IPS-18c (cell line): ENCODE results near the gene KCTD10.
"Not testable (repeated sequence)": the region's sequence is repeated elsewhere in the genome, so short reads cannot be mapped to it uniquely, and the experiment has no call there.

ENCODE experiments used
- H3K4me3 ChIP-seq: 2 replicates; pipeline ENCODE4 v1.7.0; 2013; ENCODE audit warnings: low read depth, mild to moderate bottlenecking, low read length, moderate library complexity; ENCODE audit not compliant: insufficient read depth
- H3K9me3 ChIP-seq: one replicate; pipeline ENCODE4 v1.6.1; 2013; ENCODE audit warnings: mild to moderate bottlenecking, low read length, moderate library complexity; ENCODE audit not compliant: control insufficient read depth, insufficient read depth

The KCTD10 gene

DNA sequence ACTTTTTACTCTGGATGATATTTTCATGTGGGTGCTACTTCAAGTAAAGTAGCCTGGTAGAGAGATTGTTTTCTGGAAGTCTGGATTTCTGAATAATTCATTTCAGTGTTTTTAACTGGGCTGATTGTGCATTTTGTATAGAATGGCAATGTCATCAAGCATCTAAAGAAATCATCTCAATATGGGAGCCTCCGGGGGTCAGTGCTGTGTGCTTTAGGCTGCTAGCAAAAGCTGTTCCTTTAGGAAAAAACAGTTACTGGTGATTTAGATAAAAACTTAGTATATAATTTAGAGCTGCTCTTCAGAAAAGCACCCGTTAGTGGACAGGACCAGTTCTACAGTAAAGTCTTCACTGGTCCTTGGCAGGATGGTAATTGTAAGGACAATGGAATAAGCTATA is 5.4 kb upstream of the KCTD10 start:
- H3K9me3 ChIP-seq, result no peaks in the 10 kb centered on the region
- H3K4me3 ChIP-seq, result no peak overlapping the region

DNA sequence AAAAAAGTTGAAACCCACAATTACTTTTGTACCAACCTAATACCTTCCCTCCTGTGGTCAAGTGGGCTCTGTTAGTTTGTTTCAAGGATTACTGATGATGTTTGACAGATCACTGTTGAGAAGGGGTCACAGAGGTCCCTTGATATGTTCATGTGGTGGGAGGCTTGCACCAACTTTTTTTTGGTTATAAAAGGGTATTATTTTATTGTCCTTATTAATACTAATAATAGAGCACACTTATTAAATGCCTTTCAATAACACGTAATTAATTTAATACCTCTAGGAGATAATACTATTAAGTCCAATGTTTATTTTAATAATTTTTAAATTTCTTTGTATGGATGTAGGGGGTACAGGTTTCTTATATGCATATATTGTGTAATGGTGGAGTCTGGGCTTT is 4.8 kb upstream of the KCTD10 start:
- H3K4me3 ChIP-seq, result no peak overlapping the region
- H3K9me3 ChIP-seq, result no peaks in the 10 kb centered on the region

- Histone ChIP-seq H3K9me3 (no peaks in the 10 kb centered on the region), H3K4me3 (no peak overlapping the region)
These were observed 3.3 kb upstream of the KCTD10 start for GRCh38 chr12:109480356-109480755.

GRCh38 chr12:109479761-109480160 is 2.7 kb upstream of the KCTD10 start:
- no peak overlapping the region for H3K4me3 ChIP-seq
- no peaks in the 10 kb centered on the region for H3K9me3 ChIP-seq

DNA sequence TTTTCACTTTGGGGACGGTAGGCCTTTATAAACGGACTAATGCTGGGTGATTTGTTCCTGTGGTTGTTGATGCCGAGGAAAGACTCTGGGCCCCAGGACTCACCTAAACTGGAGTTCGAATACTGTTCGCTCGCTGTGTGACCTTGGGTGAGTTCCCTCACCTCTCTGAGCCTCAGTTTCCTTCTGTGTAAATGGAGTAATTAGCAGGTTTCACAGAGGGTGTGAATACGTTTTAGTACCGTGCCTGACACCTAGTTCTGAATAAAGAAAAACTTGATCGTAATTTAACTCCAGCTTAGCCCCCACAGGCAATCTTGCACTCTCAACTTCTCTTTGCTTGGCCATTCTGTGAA is 839 bp upstream of the KCTD10 start:
- no peaks in the 10 kb centered on the region for H3K9me3 ChIP-seq
- H3K4me3 ChIP-seq, result peak overlapping the region; percentile 91

- peak overlapping the region; percentile 91 for H3K4me3 ChIP-seq
These were observed 304 bp downstream of the KCTD10 start for GRCh38 chr12:109476807-109477184.

DNA sequence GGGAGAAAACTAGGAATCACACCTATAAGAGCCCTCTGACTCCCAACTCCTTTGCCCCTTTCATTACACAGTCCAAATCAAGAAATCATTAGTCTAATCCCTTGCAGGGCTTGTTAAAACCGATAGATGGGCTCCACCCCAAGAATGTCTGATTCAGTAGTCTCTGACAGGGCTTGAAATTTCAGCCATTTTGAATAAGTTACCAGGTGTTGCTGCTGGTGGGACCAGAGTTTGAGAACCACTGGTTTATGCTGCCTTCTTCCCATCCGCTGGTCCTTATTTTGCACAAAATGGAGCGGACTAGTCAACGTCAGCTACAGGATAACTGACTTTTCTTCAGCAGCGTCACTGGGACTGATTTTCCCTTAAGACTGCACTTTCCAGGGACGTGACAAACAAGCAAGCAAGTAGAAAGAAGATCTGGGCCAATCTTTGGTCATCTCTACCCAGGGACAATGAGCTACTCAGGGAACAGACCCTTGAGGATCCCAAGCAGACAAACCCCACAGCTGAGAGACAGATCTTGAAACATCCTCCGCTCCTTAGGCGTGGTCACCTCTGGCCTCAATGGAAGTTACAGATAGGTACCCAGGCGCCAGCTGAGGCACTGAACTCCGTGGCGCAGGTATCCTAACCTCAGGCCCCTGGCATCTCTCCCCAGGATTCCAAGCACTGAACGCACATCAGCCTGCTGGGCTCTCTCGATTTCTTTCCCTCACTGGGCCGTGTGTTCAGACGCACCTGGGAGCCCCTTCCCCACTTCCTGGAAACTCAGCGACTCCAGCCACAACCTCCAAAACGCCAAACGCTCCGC is 900 bp downstream of the KCTD10 start:
- Histone ChIP-seq H3K4me3 (peak overlapping the region; percentile 91), H3K9me3 (no peaks in the 10 kb centered on the region)

More at GRCh38 chr12:109476807-109477184, 304 bp downstream of the KCTD10 start:
- H3K9me3 ChIP-seq, result no peaks in the 10 kb centered on the region

GRCh38 chr12:109475121-109475520 is 2.0 kb downstream of the KCTD10 start:
- no peak overlapping the region for H3K4me3 ChIP-seq

GRCh38 chr12:109473526-109474270 is 3.4 kb downstream of the KCTD10 start:
- not testable (repeated sequence) for H3K9me3 ChIP-seq, H3K4me3 ChIP-seq

More at GRCh38 chr12:109475121-109475520, 2.0 kb downstream of the KCTD10 start:
- no peaks in the 10 kb centered on the region for H3K9me3 ChIP-seq

DNA sequence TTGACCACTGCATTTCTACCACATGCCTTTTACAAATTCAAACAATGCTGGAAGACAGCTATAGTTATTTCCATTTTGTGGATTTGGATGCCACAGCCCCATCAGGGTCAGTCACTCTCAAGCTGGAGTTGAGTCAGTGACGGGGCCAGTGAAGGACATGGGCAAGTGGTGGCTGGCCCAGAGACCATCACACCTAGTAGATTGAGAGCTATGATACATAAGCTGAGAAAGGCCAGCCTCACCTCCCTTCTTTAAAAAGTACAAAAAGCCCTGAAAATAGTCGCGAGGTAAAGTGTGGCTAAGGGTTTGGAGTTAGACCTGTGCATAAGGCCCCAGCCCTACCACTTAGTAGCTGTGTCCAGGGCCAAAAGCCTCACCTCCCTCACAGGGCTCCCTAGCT is 4.1 kb downstream of the KCTD10 start:
- H3K4me3 ChIP-seq, result no peak overlapping the region
- no peaks in the 10 kb centered on the region for H3K9me3 ChIP-seq

GRCh38 chr12:109469517-109469916 is 7.6 kb downstream of the KCTD10 start:
- Histone ChIP-seq H3K4me3 (no peak overlapping the region), H3K9me3 (no peaks in the 10 kb centered on the region)

DNA sequence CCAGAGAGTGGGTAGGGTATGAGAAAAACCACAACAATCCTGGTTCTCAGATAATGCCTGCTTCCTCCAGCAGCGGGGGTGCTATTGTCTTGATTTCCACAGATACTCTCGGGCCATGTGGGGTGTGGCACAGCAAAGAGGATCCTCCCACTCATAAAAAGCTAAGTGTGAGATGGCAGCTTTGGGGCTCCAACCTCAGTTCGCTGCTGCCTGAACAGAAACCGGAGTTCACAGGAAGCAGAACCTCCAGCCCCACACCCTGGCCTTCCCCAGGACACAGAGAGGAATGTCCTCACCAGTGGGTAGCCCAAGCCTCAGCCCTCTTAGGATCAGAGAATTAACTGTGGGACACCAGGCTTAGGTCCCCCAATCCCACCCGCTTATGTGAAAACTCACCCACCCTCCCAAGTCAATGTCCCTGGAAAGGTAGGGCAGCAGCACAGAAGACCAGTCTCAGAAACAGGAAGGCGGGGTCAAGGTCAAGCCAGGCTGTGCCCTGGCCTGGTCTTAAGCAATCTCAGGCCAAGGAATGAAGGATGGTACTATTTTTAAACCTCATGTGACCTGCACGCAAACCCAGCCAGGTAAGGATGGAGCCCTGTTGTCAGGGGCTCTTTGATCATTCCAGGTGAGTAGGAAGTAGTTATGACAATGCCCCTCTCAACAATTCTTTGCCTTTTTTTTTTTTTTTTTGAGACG is 9.0 kb downstream of the KCTD10 start:
- H3K9me3 ChIP-seq, result no peaks in the 10 kb centered on the region
- no peak overlapping the region for H3K4me3 ChIP-seq

- H3K4me3 ChIP-seq, result no peak overlapping the region
These were observed 10.3 kb downstream of the KCTD10 start for GRCh38 chr12:109466821-109467220.

DNA sequence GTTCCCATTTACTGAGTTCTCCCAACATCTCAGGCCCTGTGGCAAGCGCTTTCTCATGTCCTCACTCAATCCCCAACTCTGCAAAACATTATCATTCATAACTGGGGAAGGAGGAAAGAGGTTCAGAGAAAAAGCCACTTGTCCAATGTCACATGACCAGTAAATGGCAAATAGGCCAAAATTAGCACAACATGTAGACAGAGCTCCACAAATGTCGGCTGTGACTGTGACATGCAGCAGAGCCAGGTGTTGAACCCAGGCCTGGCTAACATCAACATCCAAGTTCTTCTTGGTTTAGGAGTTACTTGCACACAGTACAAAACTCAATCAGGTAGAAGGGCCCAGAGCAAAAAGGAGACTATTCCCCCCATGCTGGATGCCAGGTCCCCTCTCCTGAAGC is 10.8 kb downstream of the KCTD10 start:
- Histone ChIP-seq H3K4me3 (no peak overlapping the region), H3K9me3 (no peaks in the 10 kb centered on the region)

More at GRCh38 chr12:109466821-109467220, 10.3 kb downstream of the KCTD10 start:
- no peaks in the 10 kb centered on the region for H3K9me3 ChIP-seq

DNA sequence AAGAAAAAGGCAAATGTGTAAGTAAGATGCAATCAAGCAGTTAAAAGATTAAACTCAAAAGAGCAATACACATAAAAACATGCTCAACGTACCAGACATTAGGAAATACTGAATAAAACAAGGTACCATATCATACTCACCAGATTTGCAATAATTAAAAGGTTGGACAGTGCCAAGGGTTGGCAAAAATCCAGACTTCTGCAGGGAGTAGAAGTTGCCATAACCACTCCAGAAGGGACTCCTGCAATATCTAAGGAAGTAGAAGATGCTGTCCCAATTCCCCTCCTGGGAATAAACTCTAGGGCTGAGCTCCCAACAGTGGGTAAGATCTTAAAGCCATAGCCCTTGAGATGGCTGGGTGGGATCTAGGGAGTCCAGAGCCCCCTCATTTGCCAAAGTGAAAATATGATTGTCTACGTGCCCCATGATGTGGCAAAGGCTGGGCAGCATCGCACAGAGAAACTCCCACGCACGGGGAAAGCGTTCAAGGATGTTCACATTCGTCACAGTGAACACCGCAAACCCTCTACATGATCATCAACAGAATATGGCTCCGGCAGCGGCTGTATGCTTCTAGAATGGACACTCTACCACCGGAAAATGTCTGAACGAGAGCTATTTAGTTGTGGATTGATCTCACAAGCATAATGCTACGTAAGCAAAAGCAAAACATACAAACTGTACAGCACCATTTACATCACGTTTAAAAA is 12.3 kb downstream of the KCTD10 start:
- Histone ChIP-seq H3K9me3 (no peaks in the 10 kb centered on the region), H3K4me3 (no peak overlapping the region)

- no peaks in the 10 kb centered on the region for H3K9me3 ChIP-seq
- no peak overlapping the region; the same call in 1 of the 2 replicates for H3K4me3 ChIP-seq
These were observed 13.3 kb downstream of the KCTD10 start for GRCh38 chr12:109463756-109464155.
